A549 (cell line): Measurements from ENCODE around the gene LYZL4. TPM values are rescaled to one million over a fixed set of nuclear protein-coding genes. Genes with fewer than 3 reads are reported as not detected.

Experiments
- ATAC-seq, 2 experiments: fragments of 200-7000 bp in 1 of 2; fragments of >200 bp in 1 of 2; cut with Nextera tagmentation in 1 of 2; cut with Tn5 transposase in 1 of 2; 3 replicates each; pipeline versions ENCODE4 v1.8.0 to v1.9.1; 2018 to 2020; ENCODE audit warnings: mild to moderate bottlenecking in 1 of 2, moderate library complexity in 1 of 2
- CTCF ChIA-PET: fragments of 300-600 bp; sonication (Branson Sonifier 250); formaldehyde crosslinking; extraction: SDS; loops from one replicate; lab custom pipeline; 2021; ENCODE audit warnings: antibody characterized with exemption, inconsistent platforms; lab: Yijun Ruan, JAX
- POLR2A ChIA-PET: fragments of 350-600 bp; formaldehyde crosslinking; extraction: SDS; loops from one replicate; lab custom pipeline; 2021; ENCODE audit warnings: antibody characterized with exemption, inconsistent platforms; lab: Yijun Ruan, JAX
- DNase-seq, 2 experiments: peaks; one replicate each; pipeline versions ENCODE4 v3.0.0 to v3.0.0-alpha.2; 2011 to 2016; ENCODE audit warnings: low read depth in 1 of 2, low spot score in 1 of 2
- FAIRE-seq: peaks from 2 replicates; lab custom pipeline; 2011; peaks lifted over from hg19 to GRCh38; lab: Jason Lieb, UNC
- H3K27ac ChIP-seq, 2 experiments: fragments of >200 bp; sonication (Bioruptor Twin); formaldehyde crosslinking; 3 replicates each; pipeline ENCODE4 v1.5.1; 2016 to 2017
- H3K4me1 ChIP-seq: fragments of >200 bp; sonication (Bioruptor Twin); formaldehyde crosslinking; 3 replicates; pipeline ENCODE4 v1.6.1; 2016
- H3K4me2 ChIP-seq: fragments of >200 bp; sonication (Bioruptor Twin); formaldehyde crosslinking; 3 replicates; pipeline ENCODE4 v1.6.1; 2016
- H3K4me3 ChIP-seq: fragments of >200 bp; sonication (Bioruptor Twin); formaldehyde crosslinking; 3 replicates; pipeline ENCODE4 v1.5.1; 2016
- H3K9me3 ChIP-seq: fragments of >200 bp; sonication (Bioruptor Twin); formaldehyde crosslinking; 3 replicates; pipeline ENCODE4 v1.6.1; 2016
- CBX2 ChIP-seq: fragments of 200-600 bp; sonication (generic); IDR thresholded peaks from 2 replicates; pipeline ENCODE4 v1.6.1; 2016; ENCODE audit warnings: low read depth, mild to moderate bottlenecking, borderline replicate concordance
- CHD2 ChIP-seq: fragments of 150-350 bp; IDR thresholded peaks from 2 replicates; pipeline ENCODE4 v1.6.1; 2014; ENCODE audit warnings: low read length; ENCODE audit not compliant: partially characterized antibody
- ELK1 ChIP-seq: fragments of 150-350 bp; IDR thresholded peaks from 2 replicates; pipeline ENCODE4 v1.6.1; 2014; ENCODE audit warnings: low read depth, mild to moderate bottlenecking, low read length
- FOSB ChIP-seq: fragments of 250-450 bp; sonication (Bioruptor Pico); IDR thresholded peaks from 2 replicates; pipeline ENCODE4 v1.5.0; 2020; ENCODE audit warnings: mild to moderate bottlenecking, moderate library complexity
- HMGXB4 ChIP-seq: fragments of 250-450 bp; sonication (Bioruptor Pico); IDR thresholded peaks from 2 replicates; pipeline ENCODE4 v1.5.0; 2021; ENCODE audit warnings: mild to moderate bottlenecking, moderate library complexity, borderline replicate concordance
- HOXA7 ChIP-seq: fragments of 250-450 bp; sonication (Bioruptor Pico); IDR thresholded peaks from 2 replicates; pipeline ENCODE4 v1.5.0; 2020; ENCODE audit warnings: mild to moderate bottlenecking, moderate library complexity
- HOXB13 ChIP-seq: fragments of 250-450 bp; sonication (Bioruptor Pico); IDR thresholded peaks from 2 replicates; pipeline ENCODE4 v1.5.0; 2020; ENCODE audit warnings: low read depth, mild to moderate bottlenecking, moderate library complexity
- KDM5A ChIP-seq: fragments of 200-600 bp; sonication (generic); IDR thresholded peaks from 2 replicates; pipeline ENCODE4 v1.6.1; 2016; ENCODE audit warnings: antibody characterized with exemption, mild to moderate bottlenecking
- MYC ChIP-seq: IDR thresholded peaks from 2 replicates; pipeline ENCODE4 v1.6.1; 2012; ENCODE audit warnings: mild to moderate bottlenecking, inconsistent platforms, low read length, improper control_type of control experiment, borderline replicate concordance
- RARB ChIP-seq: fragments of 250-450 bp; sonication (Bioruptor Pico); IDR thresholded peaks from 2 replicates; pipeline ENCODE4 v1.8.0; 2021; ENCODE audit warnings: mild to moderate bottlenecking, moderate library complexity
- SMC3 ChIP-seq: fragments of >200 bp; sonication (Bioruptor Twin); formaldehyde crosslinking; IDR thresholded peaks from 3 replicates; pipeline ENCODE4 v1.6.1; 2018; ENCODE audit warnings: inconsistent platforms
- SREBF2 ChIP-seq: fragments of 450-650 bp; IDR thresholded peaks from 2 replicates; pipeline ENCODE4 v1.6.1; 2014; ENCODE audit warnings: mild to moderate bottlenecking, moderate library complexity
- TFCP2L1 ChIP-seq: fragments of 250-450 bp; sonication (Bioruptor Pico); IDR thresholded peaks from 2 replicates; pipeline ENCODE4 v1.5.0; 2021; ENCODE audit warnings: mild to moderate bottlenecking
- ZNF302 ChIP-seq: fragments of 250-450 bp; sonication (Bioruptor Pico); IDR thresholded peaks from 2 replicates; pipeline ENCODE4 v1.9.0; 2021; ENCODE audit warnings: inconsistent platforms, mild to moderate bottlenecking, moderate library complexity
- ZSCAN20 ChIP-seq: fragments of 250-450 bp; sonication (Bioruptor Pico); IDR thresholded peaks from 2 replicates; pipeline ENCODE4 v1.8.0; 2022; ENCODE audit warnings: mild to moderate bottlenecking, moderate library complexity
- WGBS: methylation state at CpG from one replicate; pipeline ENCODE4 v1.1.6; 2017; ENCODE audit errors: missing lambda C conversion rate; 5-methylcytosine and 5-hydroxymethylcytosine counted together
- polyA plus RNA-seq, 4 experiments: library from polyadenylated mRNA; depleted of rRNA in 3 of 4; stranded (reverse); fragments of >200 nt; fragmentation: RNase III in 1 of 4; extraction: RNeasy Plus Mini Kit Qiagen cat#74134 plus additional on column Dnase treatment in 1 of 4; gene quantifications; 2 replicates in 3 of 4; 3 replicates in 1 of 4; pipeline ENCODE4 v1.2.3, GENCODE V29; 2011 to 2017

LYZL4 gene
- polyA plus RNA-seq, 2 of the 4 experiments (the other 2 are of a cell fraction): not detected

- TF ChIP-seq ELK1: no peak
- TF ChIP-seq ZSCAN20 (CRISPR knock-in tag): no peak
- no peak for TF ChIP-seq SREBF2
- no peak for TF ChIP-seq CBX2
- TF ChIP-seq RARB: no peak
- TF ChIP-seq CHD2: no peak
- no peak for TF ChIP-seq KDM5A
- no peak for TF ChIP-seq HOXA7 (CRISPR knock-in tag)
- no peak for TF ChIP-seq MYC
- no peak for TF ChIP-seq HMGXB4 (CRISPR knock-in tag)
- no peak for ATAC-seq
- ChIA-PET CTCF (interaction anchor here (0.7 kb wide), 1 partner anchor 188 kb away, joined by 3 read pairs; no protein-coding TSS in a partner anchor), POLR2A (no interaction called here)
- Histone ChIP-seq H3K27ac (no peak overlapping the region), H3K9me3 (no peaks in the 10 kb centered on the region), H3K4me2 (no peak overlapping the region), H3K4me3 (no peak overlapping the region), H3K4me1 (no peaks in the 10 kb centered on the region)
- no peak for FAIRE-seq
- WGBS: 0% methylated on average over 2 of the region's 2 CpGs
- DNase-seq: no peak
These were observed 2.3 kb downstream of the LYZL4 start for GRCh38 chr3:42408156-42408555.

DNA sequence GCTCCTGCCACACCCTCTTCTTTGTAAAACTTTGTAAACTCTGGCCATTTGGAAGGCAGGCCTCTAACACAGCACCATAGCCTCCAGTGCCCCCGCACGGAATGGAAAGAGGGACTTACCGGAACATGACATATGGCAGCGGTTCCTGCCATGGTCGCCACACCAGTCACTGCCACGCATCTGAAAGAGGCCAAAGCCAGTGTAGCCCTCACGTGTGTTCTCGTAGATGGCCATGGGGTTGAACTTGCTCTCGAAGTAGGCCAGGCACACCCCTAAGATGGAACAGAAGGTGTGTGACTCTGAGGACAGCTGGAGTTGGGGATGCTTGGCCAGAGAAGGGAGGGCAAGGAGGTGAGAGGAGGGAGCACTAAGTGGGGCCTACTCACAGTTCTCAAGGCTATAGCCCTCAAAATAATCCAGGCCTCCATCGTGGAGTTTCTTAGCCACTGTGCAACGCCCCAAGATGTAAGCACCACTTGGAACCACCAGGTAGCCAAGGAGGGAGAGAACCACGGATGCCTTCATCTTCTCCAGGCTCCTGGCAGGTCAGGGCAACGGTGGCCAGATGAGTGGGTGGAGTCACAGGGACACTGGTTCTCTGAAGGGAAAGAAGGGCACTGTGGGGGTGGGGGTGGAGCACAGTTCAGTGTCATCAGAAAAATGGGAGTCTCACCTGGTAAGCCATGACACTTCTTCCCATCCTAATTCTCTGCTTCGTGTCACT, 3.5 kb downstream of the LYZL4 start:
- 60% methylated on average over 14 of the region's 14 CpGs for WGBS
- Histone ChIP-seq H3K9me3 (no peaks in the 10 kb centered on the region), H3K4me3 (no peak overlapping the region)
- CTCF ChIA-PET: no interaction called here
- DNase-seq (no peak), ATAC-seq (no peak), FAIRE-seq (no peak)
- no peak for TF ChIP-seq MYC
- TF ChIP-seq HOXB13 (CRISPR knock-in tag): no peak
- no peak for TF ChIP-seq ZNF302 (CRISPR knock-in tag)
- TF ChIP-seq, all 56 proteins: peak for 0
- no peak overlapping the region for H3K4me2 ChIP-seq
- H3K27ac ChIP-seq: no peak overlapping the region
- POLR2A ChIA-PET: no interaction called here
- no peaks in the 10 kb centered on the region for H3K4me1 ChIP-seq

- 49% methylated on average over 4 of the region's 7 CpGs for WGBS
- no peak for ATAC-seq
- H3K9me3 ChIP-seq: no peaks in the 10 kb centered on the region
- DNase-seq: no peak
- no peak overlapping the region for H3K4me3 ChIP-seq
- TF ChIP-seq SMC3 (no peak), FOSB (CRISPR knock-in tag) (no peak), HMGXB4 (CRISPR knock-in tag) (no peak), TFCP2L1 (CRISPR knock-in tag) (no peak)
- TF ChIP-seq, all 56 proteins: peak for 0
- no peak for FAIRE-seq
- CTCF ChIA-PET: no interaction called here
- no peak overlapping the region for H3K27ac ChIP-seq
- H3K4me1 ChIP-seq: no peaks in the 10 kb centered on the region
- POLR2A ChIA-PET: no interaction called here
- no peak overlapping the region for H3K4me2 ChIP-seq
These were observed 4.6 kb downstream of the LYZL4 start for GRCh38 chr3:42405857-42406256.
